Fibroblast of lung (primary cell): ENCODE measurements around the gene EIF3F. TPM values are rescaled to one million over a fixed set of nuclear protein-coding genes. Genes with fewer than 3 reads are reported as not detected.
A peak's percentile ranks its signal among the peaks of the same experiment; 100 is the strongest.

Experiments used
- DNase-seq, 2 donors: peaks; one replicate each; pipeline versions ENCODE4 v3.0.0 to v3.0.0-alpha.2; 2010; ENCODE audit warnings: low read depth in 2 of 2
- H2AFZ ChIP-seq: 2 replicates; pipeline ENCODE4 v1.5.1; 2012; ENCODE audit warnings: low read length, control low read depth, inconsistent platforms
- H3K27ac ChIP-seq: 2 replicates; pipeline ENCODE4 v1.5.1; 2011; ENCODE audit warnings: low read length, control low read depth; ENCODE audit not compliant: insufficient read depth
- H3K27me3 ChIP-seq: 2 replicates; pipeline ENCODE4 v1.5.1; 2011; ENCODE audit warnings: mild to moderate bottlenecking, low read length; ENCODE audit not compliant: control insufficient read depth, insufficient read depth
- H3K36me3 ChIP-seq: 2 replicates; pipeline ENCODE4 v1.5.1; 2011; ENCODE audit warnings: low read length; ENCODE audit not compliant: control insufficient read depth, insufficient read depth
- H3K4me1 ChIP-seq: 2 replicates; pipeline ENCODE4 v1.5.1; 2011; ENCODE audit warnings: low read length; ENCODE audit not compliant: control insufficient read depth, insufficient read depth; ENCODE audit errors: extremely low read depth
- H3K4me2 ChIP-seq: 2 replicates; pipeline ENCODE4 v1.5.1; 2011; ENCODE audit warnings: low read length, control low read depth; ENCODE audit not compliant: insufficient read depth; ENCODE audit errors: extremely low read depth
- H3K4me3 ChIP-seq, 4 experiments: fragments of 200-600 bp in 1 of 4; sonication (generic) in 1 of 4; replicated peaks in 1 of 4; 2 replicates each; pipeline ENCODE4 v1.5.1; 2011 to 2016; ENCODE audit warnings: low read length in 4 of 4, low read depth in 3 of 4, mild to moderate bottlenecking in 3 of 4, control low read depth in 2 of 4, inconsistent platforms in 1 of 4, mixed read lengths in 1 of 4; ENCODE audit not compliant: insufficient read depth in 1 of 4; ENCODE audit errors: control extremely low read depth in 1 of 4
- H3K79me2 ChIP-seq: 2 replicates; pipeline ENCODE4 v1.5.1; 2012; ENCODE audit warnings: mild to moderate bottlenecking, low read length, inconsistent platforms; ENCODE audit not compliant: control insufficient read depth, insufficient read depth
- H3K9ac ChIP-seq: 2 replicates; pipeline ENCODE4 v1.5.1; 2011; ENCODE audit warnings: mild to moderate bottlenecking, low read length, control low read depth; ENCODE audit not compliant: insufficient read depth
- H3K9me3 ChIP-seq: 2 replicates; pipeline ENCODE4 v1.5.1; 2012; ENCODE audit warnings: low read depth, low read length; ENCODE audit not compliant: control insufficient read depth, insufficient read depth
- H4K20me1 ChIP-seq: 2 replicates; pipeline ENCODE4 v1.5.1; 2011; ENCODE audit warnings: low read length; ENCODE audit not compliant: control insufficient read depth, insufficient read depth; ENCODE audit errors: extremely low read depth
- CTCF ChIP-seq, 2 donors: IDR thresholded peaks in 1 of 2; conservative IDR thresholded peaks in 1 of 2; 1 replicate in 1 of 2; 2 replicates in 1 of 2; pipeline ENCODE4 v1.5.1; 2011 to 2012; ENCODE audit warnings: low read length in 2 of 2, control low read depth in 1 of 2, inconsistent platforms in 1 of 2, low read depth in 1 of 2, mild to moderate bottlenecking in 1 of 2
- EZH2 ChIP-seq: IDR thresholded peaks from 2 replicates; pipeline ENCODE4 v1.5.1; 2012; ENCODE audit warnings: low read length, control low read depth, mild to moderate bottlenecking; ENCODE audit errors: missing control alignments
- polyA plus RNA-seq, 2 donors: library from polyadenylated mRNA; depleted of rRNA in 1 of 2; stranded (reverse) in 1 of 2; unstranded in 1 of 2; fragments of >200 nt; gene quantifications; 2 replicates each; pipeline ENCODE4 v1.2.1, GENCODE V29; 2011 to 2012; ENCODE audit warnings: missing spikeins in 1 of 2
- total RNA-seq: library from RNA; depleted of rRNA; stranded (reverse); fragments of >200 nt; gene quantifications from 2 replicates; pipeline ENCODE4 v1.2.1, GENCODE V29; 2014

EIF3F gene
- total and polyA plus RNA-seq, 2 donors (not counting 1 experiment from before 2014, with no cell fraction given), result 303 to 323 TPM

GRCh38 chr11:8019314-8020243, 32.4 kb downstream of the EIF3F start:
- Histone ChIP-seq H3K4me1 (peaks cover 21% of the 10 kb centered on the region), H3K27me3 (no peaks in the 10 kb centered on the region), H2AFZ (peak overlapping the region; percentile 37), H3K79me2 (no peaks in the 10 kb centered on the region), H3K4me3 (peak overlapping the region; percentile 66 to 78 (median 71)), H4K20me1 (no peaks in the 10 kb centered on the region), H3K27ac (peak overlapping the region; percentile 88), H3K9me3 (no peaks in the 10 kb centered on the region), H3K4me2 (peak overlapping the region; percentile 82), H3K36me3 (no peaks in the 10 kb centered on the region), H3K9ac (peak overlapping the region; percentile 92)
- no peak for TF ChIP-seq EZH2
- no peak for TF ChIP-seq CTCF (conservative IDR thresholded peaks at IDR 0.05 in 1 of 2, IDR thresholded peaks at IDR 0.05 in 1 of 2; ENCODE audit: low read depth in 1 of 2, low read length in 2 of 2)
- peak in 1 of 2 donors; percentile 37 for DNase-seq

GRCh38 chr11:8020244-8020597, 33.1 kb downstream of the EIF3F start:
- H4K20me1 ChIP-seq, result no peaks in the 10 kb centered on the region
- peak overlapping the region; percentile 52 to 78 (median 71) for H3K4me3 ChIP-seq
- H3K4me2 ChIP-seq, result peak overlapping the region; percentile 69
- DNase-seq, result no peak
- peak overlapping the region; percentile 62 for H3K27ac ChIP-seq
- H3K9ac ChIP-seq, result no peak overlapping the region
- peaks cover 21% of the 10 kb centered on the region for H3K4me1 ChIP-seq
- H3K79me2 ChIP-seq, result no peaks in the 10 kb centered on the region
- no peaks in the 10 kb centered on the region for H3K9me3 ChIP-seq
- no peaks in the 10 kb centered on the region for H3K36me3 ChIP-seq
- no peak overlapping the region for H2AFZ ChIP-seq
- no peaks in the 10 kb centered on the region for H3K27me3 ChIP-seq
- TF ChIP-seq EZH2 (no peak), CTCF (conservative IDR thresholded peaks at IDR 0.05 in 1 of 2, IDR thresholded peaks at IDR 0.05 in 1 of 2; ENCODE audit: low read depth in 1 of 2, low read length in 2 of 2) (no peak)

DNA sequence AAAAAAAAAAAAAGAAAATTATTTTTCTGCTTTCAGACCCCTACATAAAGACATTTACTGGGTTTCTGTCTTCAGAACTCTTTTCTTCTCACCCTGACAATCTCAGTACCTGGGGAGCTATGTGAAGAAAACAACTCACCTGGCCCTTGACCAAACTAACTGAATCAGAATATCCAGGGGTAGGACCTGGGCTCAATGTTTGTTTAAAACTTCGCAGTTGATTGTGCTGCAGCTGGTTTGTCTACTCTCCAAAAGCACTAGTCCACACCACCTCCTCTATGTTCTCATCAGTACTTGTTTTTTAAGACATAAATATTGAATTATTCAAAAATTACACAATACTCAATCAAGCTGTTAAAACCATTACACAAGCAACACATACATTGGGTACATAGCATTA, 34.8 kb downstream of the EIF3F start:
- H3K9ac ChIP-seq, result no peak overlapping the region
- H3K4me1 ChIP-seq, result peaks cover 9% of the 10 kb centered on the region
- H3K4me3 ChIP-seq, result no peak overlapping the region
- H3K4me2 ChIP-seq, result no peak overlapping the region
- no peaks in the 10 kb centered on the region for H3K9me3 ChIP-seq
- no peak overlapping the region for H3K27ac ChIP-seq
- H2AFZ ChIP-seq, result no peak overlapping the region
- H3K27me3 ChIP-seq, result no peaks in the 10 kb centered on the region
- TF ChIP-seq EZH2 (no peak), CTCF (conservative IDR thresholded peaks at IDR 0.05 in 1 of 2, IDR thresholded peaks at IDR 0.05 in 1 of 2; ENCODE audit: low read depth in 1 of 2, low read length in 2 of 2) (no peak)
- H3K36me3 ChIP-seq, result no peaks in the 10 kb centered on the region
- no peaks in the 10 kb centered on the region for H4K20me1 ChIP-seq
- no peaks in the 10 kb centered on the region for H3K79me2 ChIP-seq
- DNase-seq, result no peak
